HG03280 (cell line): ENCODE data around the gene ARMC5.
A peak's percentile ranks its signal among the peaks of the same experiment; 100 is the strongest.
"Not testable (repeated sequence)": the region's sequence is repeated elsewhere in the genome, so short reads cannot be mapped to it uniquely, and the experiment has no call there.

ENCODE experiments used
- ATAC-seq: cut with Tn5 transposase; IDR thresholded peaks from one replicate; pipeline ENCODE4 v1.9.1; 2021; ENCODE audit warnings: mild to moderate bottlenecking, moderate library complexity; ENCODE audit not compliant: unreplicated experiment

The ARMC5 gene

DNA sequence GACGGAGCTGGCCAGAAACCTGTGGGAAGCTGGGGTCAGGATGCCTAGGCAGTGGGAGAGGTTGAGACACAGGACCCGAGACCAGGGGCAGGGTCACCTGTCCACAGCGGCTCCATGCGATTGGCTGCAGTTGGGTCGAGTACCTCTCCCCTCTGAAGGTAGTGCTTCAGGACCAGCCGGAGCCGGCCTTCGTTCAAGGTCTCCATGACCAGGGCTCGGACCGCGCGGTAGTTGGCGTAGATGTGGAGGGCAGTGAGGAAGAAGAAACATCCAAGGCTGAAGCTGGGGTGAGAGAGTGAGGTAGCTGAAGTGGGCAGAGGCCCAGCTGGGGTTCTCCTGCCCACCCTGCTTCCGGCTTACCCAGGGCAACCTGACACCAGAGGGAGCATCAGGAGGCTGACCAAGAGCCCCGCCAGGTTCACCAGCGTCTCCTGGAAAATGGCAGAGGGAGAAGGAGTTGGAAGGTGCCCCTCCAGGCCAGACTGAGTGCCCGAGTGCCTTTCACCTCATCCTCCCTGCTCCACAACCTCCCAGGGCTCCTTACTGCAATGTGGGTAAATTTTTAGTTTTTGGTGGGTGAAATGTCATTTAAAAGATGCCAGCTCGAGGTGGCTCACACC is 34.3 kb downstream of the ARMC5 start:
- no peak for ATAC-seq

DNA sequence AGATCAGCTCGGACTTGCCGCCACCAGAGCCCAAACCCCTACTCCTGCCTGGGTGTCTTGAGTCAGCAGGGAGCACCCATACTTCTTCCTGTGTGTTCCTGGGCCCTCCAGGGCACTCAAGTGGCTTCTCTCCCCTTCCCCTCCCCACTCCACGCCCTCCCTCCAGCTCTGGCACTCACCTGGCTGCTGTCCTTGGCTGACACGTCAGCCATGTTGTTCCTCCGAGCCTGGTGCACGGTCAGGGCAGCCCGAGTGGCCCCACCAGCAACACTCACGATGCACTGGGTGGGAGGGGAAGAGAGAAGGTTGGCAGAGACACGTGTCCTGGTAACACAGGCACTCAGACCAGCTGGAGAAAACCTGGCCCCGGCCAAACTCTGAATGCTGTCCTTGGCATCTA is 37.4 kb downstream of the ARMC5 start:
- no peak for ATAC-seq

DNA sequence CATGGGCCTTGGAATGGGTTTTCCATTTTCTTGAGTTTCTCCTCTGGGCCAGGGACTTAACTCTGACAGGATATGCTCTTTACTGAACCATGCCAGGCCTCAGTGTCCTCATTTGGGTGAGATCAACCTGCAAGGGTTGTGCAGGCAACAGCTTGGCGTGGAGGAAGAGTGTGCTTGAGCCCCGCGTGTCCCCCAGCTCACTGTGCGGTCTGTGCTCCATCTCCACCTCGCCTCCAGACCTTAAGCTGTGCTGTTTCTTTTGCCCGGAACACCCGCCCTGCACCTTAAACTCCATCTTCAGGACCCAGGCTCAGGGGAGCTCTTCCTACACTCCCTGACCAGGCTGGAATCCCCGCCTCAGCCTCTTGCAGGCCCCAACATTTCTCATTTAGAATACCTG is 39.2 kb downstream of the ARMC5 start:
- ATAC-seq, result no peak

DNA sequence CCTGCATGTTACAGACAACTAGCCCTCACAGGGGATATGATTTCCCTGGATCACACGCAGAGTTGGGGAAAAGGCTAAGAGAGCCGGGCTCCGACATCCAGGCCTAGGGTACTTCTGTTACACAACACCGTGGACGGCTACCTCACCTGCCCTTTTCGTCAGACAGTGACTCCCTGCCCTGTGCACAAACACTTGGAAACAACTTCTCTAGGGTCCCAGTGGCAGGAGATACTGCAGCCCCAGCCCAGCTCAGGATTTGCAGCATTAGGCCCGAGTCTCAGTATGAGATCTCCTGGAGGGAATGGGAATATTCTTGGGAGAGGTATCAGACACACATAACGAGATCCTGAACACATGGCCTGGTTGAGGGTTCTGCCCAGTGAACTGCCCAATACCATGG is 40.6 kb downstream of the ARMC5 start:
- ATAC-seq, result no peak

DNA sequence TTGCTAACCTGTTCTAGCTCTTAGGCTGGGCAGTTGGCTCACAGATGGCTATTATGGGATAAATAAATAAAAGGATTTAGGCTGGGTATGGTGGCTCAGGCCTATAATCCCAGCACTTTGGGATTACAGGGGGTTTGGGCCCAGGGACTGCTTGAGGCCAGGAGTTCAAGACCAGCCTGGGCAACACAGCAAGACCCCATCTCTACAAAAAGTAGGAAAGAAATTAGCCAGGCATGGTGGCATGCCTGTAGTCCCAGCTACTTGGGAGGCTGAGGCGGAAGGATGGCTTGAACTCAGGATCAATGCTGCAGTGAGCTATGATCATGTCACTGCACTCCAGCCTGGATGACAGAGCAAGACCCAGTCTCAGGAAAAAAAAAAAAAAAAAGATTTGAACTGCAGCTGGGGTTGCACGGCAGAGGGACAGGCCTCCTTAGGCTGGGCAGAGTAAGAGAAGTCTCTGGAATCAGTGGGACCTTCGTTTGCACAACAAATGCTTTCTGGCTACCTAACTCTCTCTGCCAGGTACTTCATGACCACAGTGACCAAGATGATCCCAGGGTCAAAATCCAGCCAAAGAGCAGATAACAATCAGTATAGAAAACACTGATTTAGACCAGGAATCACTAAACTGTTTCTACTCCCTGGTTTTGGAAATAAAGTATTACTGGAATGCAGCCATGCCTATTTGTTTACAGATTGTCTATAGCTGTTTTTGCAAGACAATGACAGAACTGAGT is 42.1 kb downstream of the ARMC5 start:
- ATAC-seq, result no peak

DNA sequence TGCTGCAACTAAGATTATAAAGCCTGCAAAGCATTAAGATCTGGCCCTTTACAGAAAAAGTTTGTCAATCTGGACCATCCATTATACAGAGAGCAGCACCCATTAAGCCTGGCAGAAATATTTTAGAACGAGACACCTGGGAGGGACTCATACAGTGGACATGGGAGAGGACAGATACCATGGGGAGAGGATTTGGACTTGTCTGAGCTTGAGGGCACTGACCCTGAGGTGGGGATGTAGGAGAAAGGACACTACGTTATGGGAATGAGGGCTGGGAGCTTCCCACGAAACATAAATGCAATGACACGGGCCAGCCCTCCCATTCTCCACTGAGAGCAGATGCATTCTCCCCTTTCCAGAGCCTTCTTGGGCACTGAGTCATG is 42.7 kb downstream of the ARMC5 start:
- ATAC-seq, result no peak

DNA sequence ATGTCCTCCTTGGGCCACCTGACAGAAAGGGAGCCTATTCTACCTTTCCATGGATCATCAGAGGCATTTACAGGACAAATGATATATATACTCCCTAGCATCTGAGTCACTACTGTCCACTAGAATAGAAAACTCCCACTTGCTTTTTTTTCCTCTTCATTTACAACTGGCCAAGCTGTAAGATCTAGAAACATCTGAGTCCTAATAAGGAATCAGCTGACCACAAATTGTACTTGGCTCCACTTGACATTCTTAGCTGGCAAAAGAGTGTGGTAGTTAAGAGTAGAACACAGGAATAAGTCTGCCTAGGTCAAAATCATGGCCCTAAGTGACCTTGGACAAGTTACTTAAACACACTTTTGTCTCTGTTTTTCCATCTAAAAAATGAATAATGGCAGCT is 43.7 kb downstream of the ARMC5 start:
- ATAC-seq, result no peak

DNA sequence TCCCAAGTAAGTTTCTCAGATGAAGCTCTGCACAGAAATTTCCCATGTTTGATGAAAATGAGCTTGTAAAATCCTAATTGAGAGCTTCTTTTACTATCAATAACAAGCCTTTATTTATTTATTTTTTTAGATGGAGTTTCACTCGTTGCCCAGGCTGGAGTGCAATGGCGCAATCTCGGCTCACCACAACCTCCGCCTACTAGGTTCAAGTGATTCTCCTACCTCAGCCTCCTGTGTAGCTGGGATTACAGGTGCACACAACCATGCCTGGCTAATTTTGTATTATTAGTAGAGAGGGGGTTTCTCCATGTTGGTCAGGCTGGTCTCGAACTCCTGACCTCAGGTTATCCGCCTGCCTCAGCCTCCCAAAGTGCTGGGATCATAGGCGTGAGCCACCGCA is 44.3 kb downstream of the ARMC5 start:
- ATAC-seq, result not testable (repeated sequence)

DNA sequence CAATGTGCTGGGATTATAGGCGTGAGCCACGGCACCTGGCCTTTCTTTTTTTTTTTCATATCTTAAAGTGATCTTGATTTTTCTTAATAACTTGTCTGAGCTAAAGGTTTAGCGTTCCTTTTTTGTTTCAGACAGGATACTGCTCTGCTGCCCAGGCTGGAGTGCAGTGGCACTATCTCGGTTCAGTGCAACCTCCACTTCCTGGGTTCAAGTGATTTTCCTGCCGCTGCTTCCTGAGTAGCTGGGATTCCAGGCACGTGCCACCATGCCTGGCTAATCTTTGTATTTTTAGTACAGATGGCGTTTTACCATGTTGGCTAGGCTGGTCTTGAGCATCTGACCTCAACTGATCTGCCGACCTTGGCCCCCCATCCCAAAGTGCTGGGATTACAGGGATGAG is 44.9 kb downstream of the ARMC5 start:
- no peak for ATAC-seq

DNA sequence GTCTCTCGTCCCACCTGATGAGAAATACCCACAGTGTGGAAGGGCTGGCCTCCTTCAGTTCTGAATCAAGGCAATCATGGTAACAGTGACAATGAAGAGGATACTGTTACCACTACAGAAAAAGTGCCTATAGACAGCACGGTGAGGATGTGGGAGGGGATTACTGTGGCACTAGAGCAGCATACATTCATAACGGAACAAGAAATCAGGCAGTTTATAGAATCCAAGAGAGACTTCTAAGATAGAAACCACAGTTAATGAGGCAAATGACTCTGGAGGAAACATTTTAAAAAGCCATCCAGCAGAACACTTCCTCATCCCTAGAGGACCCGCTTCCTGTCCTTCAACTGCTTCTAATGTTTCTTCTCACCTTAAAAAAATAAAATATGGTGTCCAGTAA is 46.2 kb downstream of the ARMC5 start:
- ATAC-seq, result peak; percentile 29

DNA sequence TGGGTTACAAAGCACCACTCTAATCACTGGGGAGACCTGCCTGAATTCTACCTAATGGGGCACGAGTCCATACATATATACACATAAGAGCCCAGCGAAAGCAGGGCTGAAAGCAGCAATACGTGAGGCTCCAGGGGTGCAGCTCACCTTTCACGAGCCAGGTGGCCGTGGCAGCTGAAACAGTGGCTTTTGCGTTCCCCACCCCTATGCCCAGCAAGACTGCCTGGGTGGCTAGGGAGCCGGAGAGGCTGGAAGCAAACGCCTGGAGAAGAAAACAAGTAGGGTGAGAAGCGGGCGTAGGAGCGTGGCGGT is 48.3 kb downstream of the ARMC5 start:
- peak; percentile 13 for ATAC-seq

DNA sequence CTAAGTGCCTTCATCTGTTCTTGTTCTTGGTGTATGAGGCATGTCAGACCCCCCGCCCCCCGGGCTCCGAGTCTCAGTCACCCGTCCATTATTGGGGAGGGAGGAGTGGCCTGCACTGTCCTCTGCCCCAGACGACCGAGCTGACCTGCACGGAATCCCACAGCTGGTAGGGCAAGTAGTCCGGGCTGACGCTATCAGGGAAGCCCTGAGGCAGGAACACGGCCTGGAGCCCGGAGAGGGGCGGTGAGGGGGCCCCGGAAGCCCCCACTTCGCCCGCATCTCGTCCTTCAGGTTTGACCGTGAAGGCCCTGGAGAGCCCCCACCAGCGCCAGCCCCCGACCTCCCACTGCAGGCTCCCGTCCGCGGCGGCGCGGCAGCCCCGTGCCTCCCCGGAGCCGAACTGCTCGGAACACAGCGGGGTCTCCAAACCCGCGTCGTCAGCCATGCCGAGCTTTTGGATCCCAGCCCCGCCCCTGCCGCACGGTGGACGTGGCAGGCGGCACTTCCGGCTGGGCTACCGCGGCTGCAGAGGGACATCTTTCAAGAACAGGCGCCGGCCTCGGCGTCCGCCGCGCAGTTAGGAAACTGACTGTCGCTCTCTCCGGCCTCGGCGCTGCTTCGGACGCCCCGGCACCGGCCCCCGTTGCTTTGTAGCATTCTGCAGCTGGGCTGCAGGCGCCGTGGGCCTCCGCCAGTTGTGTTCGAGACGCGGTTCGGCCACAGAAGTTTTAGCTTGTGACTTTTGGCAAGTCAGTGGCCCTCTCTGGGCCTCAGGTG is 48.8 kb downstream of the ARMC5 start, which contains the start of gene RUSF1:
RUSF1 (minus strand) TSS at position 463 of the 777 bp plus-strand sequence; CDS start at position 445, 18 bp downstream.
- ATAC-seq, result peak; percentile 90

DNA sequence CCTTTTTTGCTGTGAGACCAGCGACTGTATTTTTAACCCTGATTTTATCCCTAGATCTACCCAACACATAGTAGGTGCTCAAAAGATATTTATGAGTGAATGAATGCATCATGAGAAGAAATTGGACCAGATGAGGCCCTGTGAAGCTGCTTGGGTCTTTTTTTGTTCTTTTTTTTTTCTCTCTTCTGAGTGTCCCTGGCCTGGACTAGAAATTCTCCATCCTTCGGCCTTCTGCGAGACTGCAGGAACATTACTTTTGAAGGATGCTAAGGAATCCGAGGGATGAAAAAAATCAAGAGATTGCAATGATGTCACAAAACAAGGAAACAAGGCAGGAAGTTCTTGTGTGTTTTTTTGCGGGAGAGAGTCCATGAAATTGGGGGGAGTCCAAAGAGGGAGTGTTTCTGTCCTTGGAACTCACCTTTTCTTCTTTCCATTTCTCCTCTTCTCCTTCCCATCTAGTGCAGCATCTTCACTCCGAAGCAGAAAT is 49.5 kb downstream of the ARMC5 start:
- no peak for ATAC-seq

DNA sequence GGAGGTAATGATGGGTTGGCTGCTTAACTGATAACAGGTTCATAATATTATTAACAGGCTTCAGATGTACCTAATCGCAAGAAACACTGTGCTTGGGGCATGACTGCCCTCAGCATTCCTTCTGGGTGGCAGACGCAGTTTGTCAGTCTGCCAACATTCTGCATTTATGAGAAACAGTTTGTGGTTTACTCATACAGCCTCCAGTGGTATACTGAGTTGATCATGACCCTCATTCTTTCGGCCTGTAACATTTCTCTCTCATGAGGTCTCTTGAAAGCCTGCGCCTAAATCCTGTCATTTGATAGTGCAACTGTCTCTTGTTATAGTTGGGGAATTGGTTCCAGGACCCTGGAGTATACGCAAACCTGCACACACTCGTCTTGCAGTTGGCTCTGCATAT is 53.8 kb downstream of the ARMC5 start:
- no peak for ATAC-seq

DNA sequence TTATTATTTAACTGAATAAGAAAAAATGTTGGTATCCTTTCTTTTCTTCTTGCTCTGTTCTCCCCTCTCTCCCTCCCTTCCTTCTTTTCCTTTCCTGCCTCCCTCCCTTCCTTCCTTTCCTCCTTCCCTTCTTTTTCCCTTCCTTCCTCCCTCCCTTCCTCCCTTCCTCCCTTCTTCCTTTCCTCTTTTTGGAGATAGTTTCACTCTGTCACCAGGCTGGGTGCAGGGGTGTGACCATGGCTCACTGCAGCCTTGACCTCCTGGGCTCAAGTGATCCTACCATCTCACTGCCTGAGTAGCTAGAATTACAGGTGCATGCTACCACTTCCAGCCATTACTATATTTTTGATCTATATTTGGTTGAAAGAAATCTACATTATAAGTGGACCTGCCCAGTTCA is 54.6 kb downstream of the ARMC5 start:
- ATAC-seq, result no peak
